Activated CD4-positive, alpha-beta T cell treated with anti-CD3 and anti-CD28 coated beads, Interleukin-2, amount 50 U/mL, for 24 hours (primary cell): Measurements from ENCODE around the gene MYL10.

Experiments
- DNase-seq, 2 donors: peaks; one replicate each; pipeline ENCODE4 v3.0.0-alpha.2; 2020; ENCODE audit warnings: low read depth in 1 of 2, low spot score in 1 of 2

The MYL10 gene

GRCh38 chr7:101598422-101598985 lies 30.6 kb downstream of the MYL10 start:
- no peak for DNase-seq

- no peak for DNase-seq
These were observed 31.2 kb downstream of the MYL10 start for GRCh38 chr7:101597941-101598340.

- no peak for DNase-seq
These were observed 32.2 kb downstream of the MYL10 start for GRCh38 chr7:101596898-101597297.

GRCh38 chr7:101595766-101596537 lies 33.1 kb downstream of the MYL10 start:
- DNase-seq, result no peak

GRCh38 chr7:101595246-101595645 lies 33.9 kb downstream of the MYL10 start:
- DNase-seq, result no peak

GRCh38 chr7:101594790-101595189 lies 34.3 kb downstream of the MYL10 start:
- DNase-seq, result no peak

- DNase-seq, result no peak
These were observed 35.5 kb downstream of the MYL10 start for GRCh38 chr7:101593556-101593955.

GRCh38 chr7:101591504-101591903 lies 37.6 kb downstream of the MYL10 start:
- no peak for DNase-seq

GRCh38 chr7:101590663-101591435 lies 38.2 kb downstream of the MYL10 start:
- DNase-seq, result no peak

GRCh38 chr7:101589976-101590662 lies 39.0 kb downstream of the MYL10 start:
- DNase-seq, result no peak

- no peak for DNase-seq
These were observed 40.0 kb downstream of the MYL10 start for GRCh38 chr7:101589052-101589451.

GRCh38 chr7:101588131-101588935 lies 40.8 kb downstream of the MYL10 start:
- no peak for DNase-seq

- DNase-seq, result no peak
These were observed 42.0 kb downstream of the MYL10 start for GRCh38 chr7:101586906-101587677.

GRCh38 chr7:101586078-101586905 lies 42.8 kb downstream of the MYL10 start:
- no peak for DNase-seq

GRCh38 chr7:101582971-101583370 lies 46.1 kb downstream of the MYL10 start:
- no peak for DNase-seq

GRCh38 chr7:101581891-101582290 lies 47.2 kb downstream of the MYL10 start:
- DNase-seq, result no peak

GRCh38 chr7:101580596-101580995 lies 48.5 kb downstream of the MYL10 start:
- DNase-seq, result no peak

- DNase-seq, result no peak
These were observed 50.5 kb downstream of the MYL10 start for GRCh38 chr7:101578552-101578951.

GRCh38 chr7:101576998-101577397 lies 52.1 kb downstream of the MYL10 start:
- no peak for DNase-seq
